ENCODE results near the gene SLC25A41. TPM values are rescaled to one million over a fixed set of nuclear protein-coding genes. Genes with fewer than 3 reads are reported as not detected.

Gene SLC25A41
- total RNA-seq, result under 1 TPM; 0.38 to 0.48 TPM

DNA sequence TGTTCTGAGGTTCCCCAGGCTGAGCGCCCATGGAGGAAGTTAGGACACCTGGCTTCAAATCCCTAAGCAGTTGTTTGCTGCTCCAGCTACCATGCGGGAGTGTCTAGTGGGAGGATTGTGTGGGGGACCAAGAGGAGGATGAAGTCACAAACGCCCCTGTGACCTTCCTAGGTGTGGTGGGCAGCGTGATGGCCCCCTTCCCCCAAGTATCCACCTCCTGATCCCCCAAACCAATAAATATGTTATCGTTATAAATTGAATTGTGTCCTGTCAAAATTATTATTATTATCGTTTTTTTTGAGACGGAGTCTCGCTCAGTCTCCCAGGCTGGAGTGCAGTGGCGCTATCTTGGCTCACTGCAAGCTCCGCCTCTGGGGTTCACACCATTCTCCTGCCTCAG is at the start of gene SLC25A41:
Gene SLC25A41 (minus strand): TSS at position 101 of the 400 bp plus-strand sequence. CDS start 70 bp downstream, at position 31.
- CTCF ChIA-PET, result no interaction called here
- POLR2A ChIA-PET, result no interaction called here

DNA sequence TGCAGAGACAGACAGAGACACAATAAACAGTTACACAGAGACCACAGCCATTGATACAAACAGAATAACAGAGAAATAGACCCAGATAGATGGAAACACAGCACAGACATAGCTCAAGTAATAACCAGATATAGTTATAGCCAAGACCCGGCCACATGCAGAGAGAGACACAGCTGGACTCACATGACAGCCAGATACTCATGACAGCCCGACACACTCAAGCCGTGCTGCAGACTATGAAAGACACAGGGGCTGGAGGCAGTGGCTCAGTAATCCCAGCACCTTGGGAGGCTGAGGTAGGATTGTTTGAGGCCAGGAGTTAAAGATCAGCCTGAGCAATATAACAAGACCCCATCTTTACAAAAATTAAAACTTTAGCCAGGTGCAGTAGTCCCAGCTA is 49.7 kb upstream of the SLC25A41 start:
- ChIA-PET POLR2A (no interaction called here), CTCF (no interaction called here)

DNA sequence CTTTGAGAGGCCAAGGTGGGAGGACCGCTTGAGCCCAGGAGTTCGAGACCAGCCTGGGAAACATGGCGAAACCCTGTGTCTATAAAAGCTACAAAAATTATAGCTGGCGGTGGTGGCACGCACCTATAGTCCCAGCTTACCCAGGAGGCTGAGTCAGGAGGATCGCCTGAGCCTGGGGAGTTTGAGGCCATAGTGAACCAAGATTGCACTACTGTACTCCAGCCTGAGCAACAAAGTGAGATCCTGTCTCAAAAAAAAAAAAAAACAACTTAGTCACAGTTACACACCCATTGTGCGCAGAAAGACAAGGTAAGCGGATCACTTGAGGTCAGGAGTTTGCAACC is 48.8 kb upstream of the SLC25A41 start:
- ChIA-PET CTCF (interaction anchor here (0.6 to 2.7 kb wide), 6 partner anchors 8 to 289 kb away, joined by 3 to 11 read pairs (median 5); no protein-coding TSS in a partner anchor), POLR2A (interaction anchor here (1.1 to 1.7 kb wide), 2 partner anchors 57 to 319 kb away, joined by 3 to 10 read pairs; partner anchors contain the start of gene KHSRP)

DNA sequence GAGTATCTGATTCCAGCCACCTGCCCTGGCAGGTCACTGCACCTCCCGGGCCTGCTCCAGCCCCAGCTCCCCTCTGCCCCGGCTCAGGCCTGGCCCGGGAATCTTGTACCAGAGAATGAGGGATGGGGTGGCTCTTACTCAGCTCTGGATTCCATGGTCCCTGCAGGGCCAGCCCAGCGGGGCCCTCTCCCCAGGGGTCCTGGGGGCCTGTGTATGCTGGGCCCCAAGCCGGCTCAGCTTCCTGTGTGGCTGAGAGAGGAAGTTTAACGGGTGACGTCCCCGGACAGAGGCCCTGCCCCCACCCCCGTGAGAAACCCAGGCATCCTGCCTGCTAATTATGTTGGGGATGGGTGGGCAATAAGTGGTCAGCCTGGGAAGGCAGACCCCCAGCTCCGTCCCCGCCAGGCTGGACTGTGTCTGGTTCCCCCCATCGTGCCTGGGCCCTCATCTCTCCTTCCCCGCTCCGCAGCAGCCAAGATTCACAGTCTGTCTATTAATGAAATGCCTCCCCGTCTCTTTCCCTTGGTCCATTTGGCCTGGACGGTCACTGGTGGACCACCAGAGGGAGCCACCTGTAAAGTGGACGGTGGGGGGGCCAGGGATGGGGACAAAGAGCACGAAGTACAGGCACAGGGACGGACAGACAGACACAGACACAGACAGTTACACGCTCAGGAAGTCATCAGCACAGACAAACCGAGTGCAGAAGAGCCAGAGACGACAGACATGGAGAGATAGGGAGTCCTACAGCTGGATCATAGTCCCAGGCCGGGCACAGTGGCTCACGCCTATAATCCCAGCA is 48.2 kb upstream of the SLC25A41 start, which contains the start of gene DENND1C:
Gene DENND1C (minus strand): TSS at position 247 of the 802 bp plus-strand sequence. CDS start 92 bp downstream, at position 155.
- ChIA-PET CTCF (interaction anchor here (0.6 to 2.7 kb wide), 12 partner anchors 9 to 290 kb away, joined by 3 to 11 read pairs (median 4); partner anchors contain the start of genes KHSRP and SLC25A23), POLR2A (interaction anchor here (0.5 to 1.7 kb wide), 14 partner anchors 8 to 319 kb away, joined by 3 to 10 read pairs (median 3); partner anchors contain the start of genes GTF2F1, KHSRP, TUBB4A and VAV1)

DNA sequence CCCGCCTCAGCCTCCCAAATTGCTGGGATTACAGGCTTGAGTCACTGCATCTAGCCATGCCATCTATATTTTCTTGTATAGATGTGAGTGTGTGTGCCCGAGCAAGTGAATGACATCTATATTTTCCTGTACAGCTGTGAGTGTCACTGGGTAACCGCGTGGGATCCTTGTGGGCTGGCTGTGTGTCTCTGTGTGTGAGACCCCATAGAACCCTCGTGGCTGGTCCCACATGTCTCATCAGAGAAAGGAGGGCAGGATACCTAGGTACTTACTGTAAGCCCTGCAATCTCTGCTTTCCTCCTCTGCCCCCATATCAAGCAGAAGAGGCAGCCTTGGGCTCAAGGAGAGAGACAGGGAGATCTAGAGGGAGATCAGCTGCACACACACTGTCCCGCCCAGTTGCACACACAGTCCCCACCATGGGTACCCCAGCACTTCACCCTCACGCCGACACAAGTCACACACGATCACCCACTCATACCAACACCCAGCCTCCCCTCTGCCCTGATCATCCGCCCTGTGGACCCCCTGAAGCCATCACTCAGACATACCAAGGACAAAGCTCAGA is 47.4 kb upstream of the SLC25A41 start:
- CTCF ChIA-PET, result interaction anchor here (0.6 to 2.7 kb wide), 12 partner anchors 9 to 295 kb away, joined by 3 to 11 read pairs (median 4); partner anchors contain the start of genes CLPP, KHSRP and SLC25A23

DNA sequence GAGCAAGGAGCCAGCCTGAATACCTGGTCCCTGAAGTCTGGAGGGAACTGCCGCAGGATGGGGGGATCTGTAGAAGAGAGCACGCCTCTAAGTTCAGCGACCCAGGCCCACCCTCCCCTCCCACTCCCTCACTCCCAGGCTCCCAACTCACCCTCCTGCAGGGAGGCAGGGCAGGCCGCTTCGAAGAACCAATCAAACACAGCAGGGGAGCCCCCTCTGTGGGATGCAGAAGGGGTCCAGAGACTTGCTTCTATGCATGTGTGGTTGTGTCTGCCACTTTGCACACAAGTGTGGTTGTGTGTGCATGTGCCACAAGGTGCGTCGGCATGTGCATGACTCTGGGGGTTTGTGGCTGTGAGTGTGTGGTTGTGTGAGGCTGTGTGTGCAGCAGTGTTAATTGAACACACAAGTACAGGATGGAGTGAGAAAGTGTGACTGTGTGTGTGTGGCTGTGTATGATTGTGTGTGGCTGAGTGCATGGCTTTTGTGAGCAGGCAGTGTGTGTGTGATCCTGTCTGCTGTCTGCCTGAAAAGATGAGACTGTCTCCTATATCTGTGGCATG is 46.4 kb upstream of the SLC25A41 start:
- ChIA-PET CTCF (interaction anchor here (1.7 to 2.7 kb wide), 2 partner anchors 25 to 259 kb away, joined by 5 to 8 read pairs; no protein-coding TSS in a partner anchor), POLR2A (no interaction called here)

More for the DNA sequence above, 47.4 kb upstream of the SLC25A41 start:
- POLR2A ChIA-PET, result interaction anchor here (0.5 to 1.7 kb wide), 13 partner anchors 8 to 1255 kb away, joined by 3 to 10 read pairs (median 3); partner anchors contain the start of genes GTF2F1, KHSRP, TUBB4A and VAV1

DNA sequence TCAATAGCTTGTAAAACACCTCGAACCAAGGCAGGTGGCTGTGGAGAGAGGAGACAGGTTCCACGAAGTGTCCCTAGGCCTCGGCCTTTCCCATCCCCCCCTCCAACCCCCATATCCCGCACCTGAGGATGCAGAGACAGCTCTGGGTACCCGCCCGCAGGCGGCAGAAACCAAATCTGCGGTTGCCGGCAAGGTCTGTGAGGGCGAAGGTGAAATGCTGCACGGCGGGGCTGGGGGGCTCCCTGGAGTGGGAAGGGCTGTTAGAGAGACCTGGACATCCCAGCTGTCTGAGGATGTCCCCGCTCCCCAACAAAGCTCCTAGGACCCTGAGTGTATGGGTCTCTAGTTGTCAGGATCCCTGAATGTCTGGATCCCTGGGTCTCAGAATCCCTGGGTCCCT is 45.3 kb upstream of the SLC25A41 start:
- CTCF ChIA-PET, result no interaction called here

DNA sequence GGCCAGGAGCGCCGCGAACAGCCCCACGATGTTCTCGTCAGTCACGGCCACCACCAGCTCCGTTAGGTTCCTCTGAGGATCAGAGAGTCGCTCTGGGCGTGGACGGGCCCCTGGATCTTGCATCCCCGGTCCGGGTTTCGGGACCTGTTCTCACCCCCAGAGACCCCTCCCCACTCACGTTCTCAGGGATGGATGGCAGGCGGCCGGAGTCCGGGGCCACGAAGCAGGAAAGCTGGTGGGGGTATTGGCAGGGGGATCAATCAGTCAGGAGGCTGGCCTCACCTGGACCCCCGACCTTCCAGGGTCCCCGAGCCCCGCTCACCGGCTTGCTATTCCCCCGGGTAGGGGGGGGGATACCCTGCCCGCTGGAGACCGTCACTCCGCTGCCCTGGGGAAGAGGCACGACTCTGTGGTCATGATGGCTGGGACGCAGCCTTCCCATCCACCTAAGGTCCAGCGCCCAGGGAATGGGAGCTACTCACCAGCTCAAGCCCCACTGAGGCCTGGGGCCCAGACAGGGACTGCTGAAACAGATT is 43.4 kb upstream of the SLC25A41 start:
- ChIA-PET POLR2A (no interaction called here), CTCF (interaction anchor here (1.9 to 2.1 kb wide), 2 partner anchors 15 to 52 kb away, joined by 5 to 7 read pairs; no protein-coding TSS in a partner anchor)

More for the DNA sequence above, 45.3 kb upstream of the SLC25A41 start:
- POLR2A ChIA-PET, result no interaction called here

DNA sequence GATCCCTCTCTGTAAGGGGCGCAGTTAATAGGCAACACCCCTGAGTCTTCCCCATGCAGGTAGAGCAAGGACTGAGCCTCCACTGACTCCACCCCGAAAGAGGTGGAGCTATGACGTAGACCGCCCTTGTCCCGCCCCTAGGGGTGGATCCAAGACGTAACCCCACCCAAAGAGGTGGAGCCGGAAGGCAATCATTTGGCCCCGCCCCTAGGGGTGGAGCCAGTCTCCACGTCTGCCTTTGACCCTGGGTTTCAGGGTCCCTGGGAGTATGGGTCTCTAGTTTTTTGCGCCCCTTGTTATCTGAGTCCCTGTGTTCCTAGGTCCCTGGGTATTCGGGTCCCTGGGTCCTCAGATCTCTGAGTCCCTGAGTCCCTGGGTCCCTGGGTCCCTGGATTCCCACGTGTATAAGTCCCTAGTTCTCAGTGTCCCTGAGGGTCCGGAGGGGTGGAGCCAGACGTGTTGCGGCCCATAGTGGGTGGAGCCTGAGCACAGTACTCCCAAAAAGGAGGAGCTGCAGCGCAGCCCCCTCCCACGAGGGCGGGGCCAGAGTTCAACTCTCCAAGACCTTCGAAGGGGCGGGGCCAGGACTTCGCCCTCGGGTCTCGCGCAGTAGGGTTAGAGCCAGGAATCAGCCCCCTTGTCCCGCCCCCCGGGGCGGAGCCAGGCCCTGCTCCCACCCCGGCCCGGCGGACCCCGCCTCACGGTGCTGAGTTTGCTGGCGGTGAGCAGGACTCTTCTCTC is 42.8 kb upstream of the SLC25A41 start:
- ChIA-PET CTCF (interaction anchor here (0.7 to 2.1 kb wide), 3 partner anchors 13 to 51 kb away, joined by 3 to 7 read pairs (median 5); no protein-coding TSS in a partner anchor), POLR2A (no interaction called here)

DNA sequence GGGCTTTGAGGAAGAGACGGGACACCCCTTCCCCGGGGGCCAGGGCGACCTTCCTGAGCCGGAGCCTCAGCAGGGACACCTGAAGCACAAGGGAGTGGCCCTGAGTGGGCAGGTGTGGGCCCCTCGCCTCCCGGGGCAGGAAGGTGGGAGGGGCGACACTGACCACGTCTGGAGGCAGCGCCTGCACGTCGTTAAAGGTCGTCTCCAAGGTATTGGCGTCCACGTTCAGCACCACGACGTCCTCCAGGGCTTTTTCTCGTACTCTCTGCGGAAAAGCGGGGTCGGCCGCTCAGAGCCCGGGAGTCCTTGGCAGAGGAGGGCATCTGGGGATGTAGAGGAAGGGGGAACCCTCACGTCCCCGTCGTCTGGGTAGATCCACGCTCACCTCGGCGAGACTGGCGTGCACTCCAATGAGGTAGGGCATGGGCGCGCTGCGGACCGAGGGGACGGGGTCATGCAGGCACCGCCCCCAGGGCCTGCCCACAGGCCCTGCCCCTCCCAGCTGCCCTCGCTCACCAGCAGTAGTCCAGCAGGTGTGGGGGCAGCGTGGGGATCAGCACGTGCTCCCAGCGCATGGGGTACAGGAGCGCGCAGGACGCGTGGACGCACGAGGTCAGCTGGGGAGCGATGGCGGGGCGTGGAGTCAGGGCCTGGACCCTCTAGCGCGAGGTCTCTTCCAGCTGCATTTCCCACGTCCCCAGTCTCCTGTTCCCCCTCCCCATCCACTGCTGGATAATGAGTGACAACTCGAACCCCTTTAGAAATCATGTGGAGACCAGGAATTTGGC is 42.0 kb upstream of the SLC25A41 start:
- POLR2A ChIA-PET, result no interaction called here
- CTCF ChIA-PET, result interaction anchor here (0.7 to 2.1 kb wide), 3 partner anchors 13 to 50 kb away, joined by 3 to 7 read pairs (median 5); no protein-coding TSS in a partner anchor

DNA sequence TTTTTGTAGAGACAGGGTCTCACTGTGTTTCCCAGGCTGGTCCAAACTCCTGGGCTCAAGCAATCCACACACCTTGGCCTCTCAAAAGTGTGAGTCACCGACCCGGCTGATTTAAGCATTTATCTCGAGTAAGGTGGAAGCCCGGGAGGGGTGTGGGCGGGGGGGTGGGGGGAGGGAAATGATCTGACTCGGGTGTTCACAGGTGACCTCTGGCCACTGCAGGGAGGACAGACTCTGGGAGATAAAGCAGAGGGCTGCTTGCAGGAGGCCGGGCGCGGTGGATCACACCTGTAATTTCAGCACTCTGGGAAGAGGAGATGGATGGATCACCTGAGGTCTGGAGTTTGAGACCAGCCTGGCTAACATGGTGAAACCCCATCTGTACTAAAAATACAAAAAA is 40.1 kb upstream of the SLC25A41 start:
- ChIA-PET CTCF (no interaction called here), POLR2A (interaction anchor here (0.6 to 0.7 kb wide), 3 partner anchors 8 to 129 kb away, joined by 5 to 10 read pairs (median 7); no protein-coding TSS in a partner anchor)

DNA sequence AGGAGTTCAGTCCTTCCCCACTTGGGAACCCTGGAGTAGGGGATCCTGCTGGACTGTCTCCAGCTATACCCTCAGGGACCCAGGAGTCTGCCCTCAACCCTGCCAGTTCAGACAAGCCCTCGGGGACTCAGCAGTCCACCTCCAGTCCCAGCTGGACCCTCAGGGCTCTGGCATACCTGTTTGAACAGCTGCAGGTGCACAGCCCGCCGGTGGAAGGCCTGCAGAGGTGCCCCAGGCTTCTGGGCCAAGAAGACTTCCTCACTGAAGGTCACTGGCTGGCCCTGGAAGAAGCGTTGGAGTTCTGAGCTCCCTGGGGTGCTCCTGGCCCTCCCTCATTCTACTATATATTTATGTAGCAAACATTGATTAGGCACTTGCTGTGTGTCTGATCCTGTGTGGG is 39.1 kb upstream of the SLC25A41 start:
- POLR2A ChIA-PET, result interaction anchor here (1.1 kb wide), 1 partner anchor 9 kb away, joined by 3 read pairs; the partner anchor contains the start of gene DENND1C
- CTCF ChIA-PET, result interaction anchor here (0.7 kb wide), 1 partner anchor 90 kb away, joined by 3 read pairs; no protein-coding TSS in a partner anchor

DNA sequence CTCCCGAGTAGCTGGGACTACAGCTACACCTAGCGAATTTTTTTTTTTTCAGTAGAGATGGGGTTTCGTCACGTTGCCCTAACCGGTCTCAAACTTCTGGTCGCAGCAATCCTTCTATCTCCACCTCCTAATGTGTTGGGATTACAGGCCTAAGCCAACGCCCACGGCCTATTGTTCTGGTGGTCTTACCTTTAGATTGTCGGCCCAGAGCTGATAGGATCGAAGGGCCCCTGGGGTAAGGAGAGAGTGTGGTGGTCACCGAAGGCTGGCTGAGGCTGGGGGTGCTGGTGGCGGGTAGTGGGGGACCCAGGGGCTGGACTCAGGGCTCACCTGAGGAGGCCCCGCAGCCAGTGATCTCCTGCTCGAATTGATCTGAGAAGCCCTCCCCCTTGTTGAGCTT is 37.5 kb upstream of the SLC25A41 start:
- CTCF ChIA-PET, result no interaction called here
- POLR2A ChIA-PET, result no interaction called here

DNA sequence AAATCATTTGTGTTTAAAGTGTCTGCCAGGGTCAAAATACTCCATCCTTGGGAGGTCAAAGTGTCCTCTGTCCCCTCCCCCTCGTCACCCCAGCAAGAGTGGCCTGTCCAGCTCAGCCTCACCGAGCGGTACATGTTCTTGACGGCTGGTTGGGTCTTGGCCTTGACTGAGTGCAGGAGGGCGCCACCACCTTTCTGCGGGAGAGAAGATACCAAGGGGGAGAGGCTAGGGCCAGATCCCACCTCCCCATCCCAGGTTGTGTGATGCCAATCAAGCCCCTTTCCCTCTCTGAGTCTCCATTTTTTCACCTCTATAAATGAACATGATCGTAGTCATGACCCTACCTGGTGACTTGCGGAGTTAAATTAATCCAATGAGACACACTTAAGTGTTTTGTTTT is 36.6 kb upstream of the SLC25A41 start:
- CTCF ChIA-PET, result no interaction called here

DNA sequence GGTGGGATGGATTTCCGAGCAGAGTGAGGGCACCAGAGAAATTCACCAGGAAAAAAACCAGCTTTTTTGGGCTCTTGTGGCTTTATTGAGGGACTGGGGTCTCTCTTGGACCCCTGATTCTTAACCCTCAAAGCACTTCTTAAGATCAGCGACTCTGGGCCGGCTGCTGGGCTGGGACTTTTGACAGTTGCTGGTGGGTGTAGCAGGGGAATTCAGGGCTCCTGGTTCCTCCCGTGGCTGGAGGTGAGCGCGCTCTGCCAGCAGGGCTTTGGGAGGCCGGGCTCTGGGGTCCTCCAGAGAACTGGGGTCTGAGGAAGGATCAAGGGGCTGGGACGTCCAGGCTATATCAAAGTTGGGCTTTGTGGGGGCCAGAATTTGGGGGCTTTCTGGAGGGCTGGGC is 33.8 kb upstream of the SLC25A41 start:
- ChIA-PET POLR2A (interaction anchor here (0.6 kb wide), 1 partner anchor 54 kb away, joined by 8 read pairs; no protein-coding TSS in a partner anchor), CTCF (no interaction called here)

More for the DNA sequence above, 36.6 kb upstream of the SLC25A41 start:
- POLR2A ChIA-PET, result no interaction called here

DNA sequence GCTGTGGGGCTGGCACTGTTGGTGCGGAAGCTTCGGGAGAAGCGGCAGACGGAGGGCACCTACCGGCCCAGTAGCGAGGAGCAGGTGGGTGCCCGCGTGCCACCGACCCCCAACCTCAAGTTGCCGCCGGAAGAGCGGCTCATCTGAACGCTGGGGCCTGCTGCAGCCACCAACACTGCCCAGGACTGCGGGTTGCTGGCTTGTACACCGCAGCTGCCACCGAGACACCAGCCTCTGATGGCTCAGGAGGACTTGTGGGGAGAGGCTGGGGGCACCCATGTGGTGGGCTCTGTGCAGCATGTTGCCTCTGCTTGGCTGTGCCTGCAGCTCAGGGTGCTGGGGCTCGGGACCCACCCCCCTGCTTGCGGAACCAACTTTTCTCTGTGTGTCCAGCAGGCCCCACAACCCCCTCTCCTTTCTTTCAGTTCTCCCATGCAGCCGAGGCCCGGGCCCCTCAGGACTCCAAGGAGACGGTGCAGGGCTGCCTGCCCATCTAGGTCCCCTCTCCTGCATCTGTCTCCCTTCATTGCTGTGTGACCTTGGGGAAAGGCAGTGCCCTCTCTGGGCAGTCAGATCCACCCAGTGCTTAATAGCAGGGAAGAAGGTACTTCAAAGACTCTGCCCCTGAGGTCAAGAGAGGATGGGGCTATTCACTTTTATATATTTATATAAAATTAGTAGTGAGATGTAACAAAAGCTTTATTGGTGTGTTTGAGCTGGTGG is 33.1 kb upstream of the SLC25A41 start:
- CTCF ChIA-PET, result interaction anchor here (1.4 kb wide), 1 partner anchor 15 kb away, joined by 3 read pairs; no protein-coding TSS in a partner anchor
- POLR2A ChIA-PET, result interaction anchor here (0.6 kb wide), 1 partner anchor 54 kb away, joined by 8 read pairs; no protein-coding TSS in a partner anchor

DNA sequence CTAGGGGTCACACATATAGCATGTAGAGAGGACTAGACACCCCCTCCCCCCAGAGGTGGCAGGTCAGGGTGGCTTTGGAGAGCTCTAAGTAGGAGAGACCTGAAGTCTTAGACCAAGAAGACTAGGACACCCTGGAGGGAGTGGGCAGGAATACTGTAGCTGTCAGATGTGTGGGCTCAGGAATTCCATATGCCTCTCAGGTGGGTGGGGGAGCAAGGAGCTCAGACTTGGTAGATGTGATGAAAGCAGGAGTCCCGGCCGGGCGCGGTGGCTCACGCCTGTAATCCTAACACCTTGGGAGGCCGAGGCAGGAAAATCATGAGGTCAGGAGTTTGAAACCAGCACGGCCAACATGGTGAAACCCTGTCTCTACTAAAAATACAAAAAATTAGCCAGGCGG is 32.1 kb upstream of the SLC25A41 start:
- CTCF ChIA-PET, result interaction anchor here (0.6 to 1.4 kb wide), 2 partner anchors 16 to 24 kb away, joined by 3 read pairs; no protein-coding TSS in a partner anchor
- POLR2A ChIA-PET, result interaction anchor here (0.5 kb wide), 1 partner anchor 8 kb away, joined by 7 read pairs; no protein-coding TSS in a partner anchor
